DMS 273 (cell line): ENCODE measurements around the gene CTDP1.

ENCODE experiments used
- DNase-seq: peaks from one replicate; lab custom pipeline; 2025; ENCODE audit not compliant: unreplicated experiment; lab: John Stamatoyannopoulos, UW

The CTDP1 gene

GRCh38 chr18:79756826-79757225, 77.2 kb downstream of the CTDP1 start:
- DNase-seq = no peak

GRCh38 chr18:79760348-79760747, 80.7 kb downstream of the CTDP1 start:
- DNase-seq = no peak

- no peak for DNase-seq
Measured at GRCh38 chr18:79760881-79761280, 81.3 kb downstream of the CTDP1 start.

GRCh38 chr18:79763407-79763806, 83.8 kb downstream of the CTDP1 start:
- no peak for DNase-seq

GRCh38 chr18:79764131-79764530, 84.5 kb downstream of the CTDP1 start:
- DNase-seq = no peak

GRCh38 chr18:79765491-79766245, 86.1 kb downstream of the CTDP1 start:
- DNase-seq = peak; percentile 44

GRCh38 chr18:79766308-79766707, 86.7 kb downstream of the CTDP1 start:
- DNase-seq = no peak

GRCh38 chr18:79768745-79769144, 89.1 kb downstream of the CTDP1 start:
- DNase-seq = no peak

- no peak for DNase-seq
Measured at GRCh38 chr18:79769698-79770500, 90.3 kb downstream of the CTDP1 start.

- DNase-seq = no peak
Measured at GRCh38 chr18:79770501-79770815, 90.9 kb downstream of the CTDP1 start.

GRCh38 chr18:79770826-79771225, 91.2 kb downstream of the CTDP1 start:
- DNase-seq = peak; percentile 21

GRCh38 chr18:79771446-79772107, 92.0 kb downstream of the CTDP1 start:
- no peak for DNase-seq

- no peak for DNase-seq
Measured at GRCh38 chr18:79772108-79772864, 92.7 kb downstream of the CTDP1 start.

GRCh38 chr18:79772865-79773696, 93.5 kb downstream of the CTDP1 start:
- DNase-seq = no peak

GRCh38 chr18:79774111-79774510, 94.5 kb downstream of the CTDP1 start:
- no peak for DNase-seq

GRCh38 chr18:79775441-79776221, 96.0 kb downstream of the CTDP1 start:
- DNase-seq = no peak

GRCh38 chr18:79776674-79777073, 97.1 kb downstream of the CTDP1 start:
- DNase-seq = no peak

GRCh38 chr18:79778291-79778791, 98.7 kb downstream of the CTDP1 start:
- DNase-seq = no peak

GRCh38 chr18:79779021-79779699, 99.6 kb downstream of the CTDP1 start:
- DNase-seq = no peak
